Colon (tissue), 2 donors: ENCODE data around the gene LAMTOR1.
"Not testable (repeated sequence)": the region's sequence is repeated elsewhere in the genome, so short reads cannot be mapped to it uniquely, and the experiment has no call there.

Experiments
- FAIRE-seq: peaks from 2 replicates; lab custom pipeline; 2012; peaks lifted over from hg19 to GRCh38; lab: Jason Lieb, UNC
- donor health status: control.
- donor health status: control.

The LAMTOR1 gene

DNA sequence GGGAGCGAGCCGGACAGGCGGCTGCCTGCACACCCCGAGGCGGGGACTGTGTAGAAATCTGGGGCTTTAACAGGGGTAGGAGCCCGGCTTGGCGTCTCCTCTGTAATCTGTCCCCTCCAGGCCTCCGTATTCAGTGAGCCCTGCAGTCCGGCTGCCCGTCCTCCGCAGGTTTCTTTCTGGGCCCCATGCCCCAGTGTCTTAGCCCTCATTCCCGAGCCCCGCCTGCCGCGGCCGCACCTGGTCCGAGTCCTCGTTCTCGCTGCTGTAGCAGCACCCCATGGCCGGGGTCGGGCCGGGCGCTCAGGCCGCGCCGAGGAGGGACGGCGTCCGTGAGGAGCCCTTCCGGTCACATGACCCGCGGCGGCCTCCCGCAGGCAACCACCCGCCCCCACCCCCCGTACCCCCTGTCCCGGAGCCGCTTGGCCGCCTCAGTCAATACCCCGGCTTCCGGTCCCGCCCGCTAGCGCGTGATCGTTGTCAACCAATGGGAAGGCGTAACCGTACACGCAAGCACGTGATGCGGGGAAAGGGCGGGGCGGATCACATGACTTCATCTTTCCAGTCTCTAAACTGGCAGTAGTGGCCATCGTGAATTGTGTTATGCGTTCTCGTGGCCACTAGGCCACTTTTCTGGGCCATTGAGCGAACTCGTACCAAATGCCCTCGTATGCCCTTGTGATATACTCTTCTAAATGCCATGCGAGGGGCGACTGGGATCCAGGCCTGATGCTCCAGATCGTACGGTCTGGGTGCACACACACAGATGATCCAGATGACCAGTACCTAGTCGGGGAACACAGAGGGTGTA, at the start of gene LAMTOR1:
LAMTOR1 (minus strand) TSS at position 352 of the 808 bp plus-strand sequence; CDS start at position 279, 73 bp downstream.
- no peak for FAIRE-seq

DNA sequence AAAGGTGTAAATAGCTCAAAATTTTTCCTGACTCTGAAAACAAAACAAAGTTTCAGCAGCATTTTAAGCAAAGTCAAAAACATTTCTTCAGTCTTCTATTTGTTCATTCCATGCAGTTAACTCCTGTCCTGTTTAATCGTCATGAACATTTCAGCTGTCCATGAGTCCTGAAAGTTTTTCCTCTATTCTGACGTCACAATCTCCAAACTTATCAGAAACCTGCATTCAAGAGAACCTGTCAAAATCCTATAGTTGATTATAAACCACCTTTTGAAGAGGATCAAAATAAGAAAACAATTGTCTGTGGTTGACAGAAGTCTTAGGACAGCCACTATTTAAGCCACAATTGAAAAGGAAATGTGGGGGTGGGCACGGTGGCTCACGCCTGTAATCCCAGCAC, 47.8 kb upstream of the LAMTOR1 start:
- no peak for FAIRE-seq

DNA sequence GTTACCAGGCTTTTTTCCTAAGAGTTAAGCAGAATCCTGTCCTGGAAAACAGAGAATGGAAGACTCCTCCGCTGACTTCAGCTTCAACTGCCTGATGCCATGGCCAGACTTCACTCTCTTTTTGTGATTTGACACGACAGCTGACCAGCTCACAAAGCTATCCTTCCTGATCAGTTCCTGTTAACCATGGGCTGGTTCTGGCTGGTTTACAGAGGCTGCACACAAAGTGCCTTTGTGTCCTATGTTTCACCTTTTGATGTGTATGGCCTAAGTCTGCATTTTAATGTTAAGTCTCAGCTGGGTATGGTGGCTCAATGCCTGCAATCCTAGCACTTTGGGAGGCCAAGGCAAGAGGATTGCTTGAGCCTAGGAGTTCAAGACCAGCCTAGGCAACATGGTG, 43.5 kb upstream of the LAMTOR1 start:
- FAIRE-seq = no peak

DNA sequence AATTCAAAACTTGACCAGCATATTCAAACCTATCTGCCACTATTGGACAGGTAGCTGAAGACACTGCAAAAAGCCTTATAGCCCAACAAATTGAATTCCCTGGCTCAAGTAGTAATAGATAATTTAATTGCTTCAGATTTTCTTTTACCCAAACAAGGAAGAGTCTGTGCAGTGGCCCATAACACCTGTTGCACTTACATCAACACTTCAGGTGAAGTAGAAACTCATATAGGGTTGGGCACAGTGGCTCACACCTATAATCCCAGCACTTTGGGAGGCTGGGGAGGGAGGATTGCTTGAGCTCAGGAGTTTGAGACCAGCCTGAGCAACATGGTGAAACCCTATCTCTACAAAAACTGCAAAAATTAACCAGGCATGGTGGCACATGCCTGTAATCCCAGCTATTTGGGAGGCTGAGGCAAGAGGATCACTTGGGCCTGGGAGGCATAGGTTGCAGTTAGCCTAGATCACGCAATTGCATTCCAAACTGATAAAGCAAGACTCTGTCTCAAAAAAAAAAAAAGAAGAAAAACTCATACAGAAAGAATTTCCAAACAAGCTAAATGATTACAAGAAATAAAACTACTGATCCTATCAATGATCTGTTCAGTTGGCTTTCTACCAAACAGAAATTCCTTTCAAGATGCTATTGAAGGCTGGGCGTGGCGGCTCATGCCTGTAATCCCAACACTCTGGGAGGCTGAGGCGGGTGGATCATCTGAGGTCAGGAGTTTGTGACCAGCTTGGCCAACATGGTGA, 41.9 kb upstream of the LAMTOR1 start:
- FAIRE-seq = no peak

DNA sequence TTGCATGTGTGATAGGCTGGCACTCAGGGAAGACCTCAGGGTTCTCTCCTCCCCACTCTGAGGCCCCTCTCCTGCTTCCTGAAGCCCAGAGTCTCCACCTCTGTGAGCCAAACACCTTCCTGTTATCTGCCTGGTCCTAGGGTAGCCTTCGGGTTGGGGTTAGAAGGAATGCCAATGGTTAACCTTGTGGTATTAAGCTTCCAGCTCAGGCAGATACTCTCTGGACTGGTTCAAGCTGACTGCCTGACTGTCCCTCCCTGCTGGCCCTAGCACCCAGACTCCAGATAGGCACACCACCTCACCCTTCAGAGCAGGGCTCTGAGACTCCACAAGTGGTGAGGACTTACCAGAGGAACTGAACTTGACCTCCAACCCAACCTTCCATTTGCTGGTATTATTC, 39.4 kb upstream of the LAMTOR1 start:
- not testable (repeated sequence) for FAIRE-seq

DNA sequence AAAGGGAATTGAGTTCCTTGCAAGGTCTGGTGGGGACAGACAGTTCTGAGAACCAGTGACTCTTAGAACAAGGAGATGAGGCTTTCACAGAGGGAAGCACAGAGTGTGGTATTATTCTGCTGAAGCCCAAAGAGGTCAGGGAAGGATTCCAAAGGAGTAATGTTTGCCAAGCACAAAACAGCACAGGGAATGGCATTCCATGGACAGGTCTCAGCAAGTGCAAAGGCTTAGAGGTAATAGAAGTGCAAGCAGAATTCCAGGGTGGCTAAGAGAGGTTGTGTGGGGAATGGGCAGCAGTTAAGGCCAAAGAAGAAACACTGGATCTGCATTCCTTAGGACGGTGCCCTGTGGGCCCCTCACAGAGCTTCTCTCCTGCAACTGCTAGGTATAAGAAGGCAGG, 39.0 kb upstream of the LAMTOR1 start:
- not testable (repeated sequence) for FAIRE-seq

DNA sequence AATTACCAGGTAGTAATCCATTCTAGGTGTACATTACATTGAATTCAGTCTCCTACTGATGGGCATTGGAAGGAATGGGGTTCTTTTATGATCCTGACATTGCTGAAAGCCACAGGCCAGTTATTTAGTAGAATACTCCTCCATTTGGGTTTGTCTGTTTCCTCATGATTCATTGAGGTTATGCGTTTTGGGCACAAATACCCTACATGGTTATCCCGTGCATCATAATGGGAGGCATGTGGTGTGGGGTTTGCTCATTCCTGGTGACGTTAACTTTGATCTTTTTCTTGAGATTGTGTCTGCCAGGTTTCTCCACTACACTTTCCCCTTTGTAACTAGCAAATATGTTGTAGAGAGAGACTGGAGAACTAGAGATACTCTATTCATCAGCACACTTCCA, 38.0 kb upstream of the LAMTOR1 start:
- FAIRE-seq = no peak

DNA sequence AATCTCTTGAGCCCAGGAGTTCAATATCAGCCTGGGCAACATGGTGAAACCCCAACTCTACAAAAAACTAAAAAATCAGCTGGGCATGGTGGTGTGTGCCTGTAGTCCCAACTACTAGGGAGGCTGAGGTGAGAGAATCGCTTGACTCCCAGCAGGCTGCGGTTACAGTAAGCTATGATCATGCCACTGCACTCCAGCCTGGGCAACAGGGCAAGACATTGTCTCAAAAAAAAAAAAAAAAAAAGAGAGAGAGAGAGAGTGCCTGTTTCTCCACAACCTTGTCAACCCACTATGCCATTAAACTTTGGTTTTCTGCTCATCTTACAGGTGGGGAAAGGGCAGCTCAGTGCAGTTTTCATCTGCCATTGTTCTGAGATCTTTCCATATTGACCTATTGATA, 37.6 kb upstream of the LAMTOR1 start:
- FAIRE-seq = no peak

DNA sequence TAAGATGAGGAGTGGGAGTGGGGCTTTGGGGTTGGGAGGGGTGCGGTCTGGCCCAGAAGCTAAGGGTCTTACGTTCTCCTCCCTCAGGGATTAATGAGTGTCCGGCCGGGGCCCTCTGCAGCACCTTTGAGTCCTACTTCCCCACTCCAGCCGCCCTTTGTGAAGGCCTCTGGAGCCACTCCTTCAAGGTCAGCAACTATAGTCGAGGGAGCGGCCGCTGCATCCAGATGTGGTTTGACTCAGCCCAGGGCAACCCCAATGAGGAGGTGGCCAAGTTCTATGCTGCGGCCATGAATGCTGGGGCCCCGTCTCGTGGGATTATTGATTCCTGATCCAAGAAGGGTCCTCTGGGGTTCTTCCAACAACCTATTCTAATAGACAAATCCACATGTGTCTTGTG, 36.4 kb upstream of the LAMTOR1 start:
- FAIRE-seq = no peak

DNA sequence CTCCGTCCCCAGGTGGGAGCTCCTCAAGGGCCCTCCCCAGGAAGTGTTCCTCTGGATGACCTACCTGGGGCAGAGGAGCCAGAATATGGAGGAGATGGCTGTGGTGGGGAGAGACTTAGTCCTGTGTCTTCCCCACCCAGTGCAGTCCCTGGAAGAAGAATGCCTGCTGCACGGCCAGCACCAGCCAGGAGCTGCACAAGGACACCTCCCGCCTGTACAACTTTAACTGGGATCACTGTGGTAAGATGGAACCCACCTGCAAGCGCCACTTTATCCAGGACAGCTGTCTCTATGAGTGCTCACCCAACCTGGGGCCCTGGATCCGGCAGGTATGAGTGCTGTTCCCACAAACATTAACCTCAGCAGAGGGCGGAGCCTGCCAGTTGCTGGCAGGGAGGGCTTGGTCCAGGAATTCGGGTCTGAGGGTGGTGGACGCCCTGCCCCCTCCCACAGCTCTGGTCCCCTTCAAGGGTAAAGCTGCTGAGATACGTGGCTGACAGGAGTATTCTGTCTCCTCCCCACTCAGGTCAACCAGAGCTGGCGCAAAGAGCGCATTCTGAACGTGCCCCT, 35.8 kb upstream of the LAMTOR1 start:
- FAIRE-seq = no peak

DNA sequence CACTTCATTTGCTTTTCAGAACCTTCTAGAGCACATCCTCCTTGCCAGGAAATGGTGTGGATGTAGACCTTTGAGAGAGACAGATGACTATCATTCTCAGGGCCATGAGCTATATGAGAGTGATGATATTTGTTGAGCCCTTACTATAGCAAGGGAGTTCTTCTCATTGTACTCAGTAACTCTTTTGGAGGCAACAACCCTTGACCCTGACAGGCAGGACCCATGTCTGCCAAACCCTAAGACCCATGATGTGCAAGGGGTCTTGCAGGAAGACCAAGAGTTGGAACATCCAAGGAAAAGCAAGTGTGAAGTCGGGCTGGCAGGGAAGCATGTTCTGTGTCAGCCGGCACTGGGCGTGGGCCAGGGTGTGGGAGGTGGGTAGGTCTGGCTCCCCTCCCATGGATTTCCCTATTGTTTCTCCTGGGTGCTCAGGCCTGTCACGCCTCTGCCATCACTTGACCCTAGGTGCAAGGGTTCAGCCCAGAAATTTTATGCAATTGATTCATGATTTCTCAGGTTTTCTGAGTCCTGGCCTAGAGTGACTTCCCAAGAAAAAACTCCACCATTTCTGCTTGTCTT, 33.7 kb upstream of the LAMTOR1 start:
- FAIRE-seq = no peak

DNA sequence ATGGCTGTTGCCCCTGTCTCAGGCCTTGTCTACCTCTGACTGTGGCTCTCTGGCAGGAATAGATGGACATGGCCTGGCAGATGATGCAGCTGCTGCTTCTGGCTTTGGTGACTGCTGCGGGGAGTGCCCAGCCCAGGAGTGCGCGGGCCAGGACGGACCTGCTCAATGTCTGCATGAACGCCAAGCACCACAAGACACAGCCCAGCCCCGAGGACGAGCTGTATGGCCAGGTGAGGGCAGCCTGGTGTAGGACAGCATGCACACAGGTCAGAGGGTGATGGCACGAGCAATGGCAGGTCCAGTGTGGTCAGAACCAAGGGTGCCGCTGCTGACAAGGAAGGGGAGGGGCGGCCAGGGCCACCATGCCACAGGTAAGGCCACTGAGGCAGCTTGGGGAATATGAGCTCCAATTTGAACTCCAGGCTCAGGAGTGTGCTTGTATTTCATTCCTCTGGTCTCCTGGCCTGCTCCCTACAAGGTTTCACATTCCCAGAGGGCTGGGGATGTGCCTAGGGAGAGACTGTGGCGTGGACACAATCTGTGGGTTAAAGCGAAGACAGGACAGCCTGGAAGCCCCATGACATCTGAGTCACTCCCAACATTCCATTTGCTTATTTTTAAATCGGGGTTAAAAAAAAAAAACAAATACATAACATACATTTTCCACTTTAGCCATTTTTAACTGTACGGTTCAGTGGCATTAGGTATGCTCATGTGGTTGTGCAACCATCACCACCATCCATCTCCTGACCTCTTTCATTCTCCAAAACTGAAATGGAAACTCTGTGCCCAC, 33.0 kb upstream of the LAMTOR1 start:
- no peak for FAIRE-seq

DNA sequence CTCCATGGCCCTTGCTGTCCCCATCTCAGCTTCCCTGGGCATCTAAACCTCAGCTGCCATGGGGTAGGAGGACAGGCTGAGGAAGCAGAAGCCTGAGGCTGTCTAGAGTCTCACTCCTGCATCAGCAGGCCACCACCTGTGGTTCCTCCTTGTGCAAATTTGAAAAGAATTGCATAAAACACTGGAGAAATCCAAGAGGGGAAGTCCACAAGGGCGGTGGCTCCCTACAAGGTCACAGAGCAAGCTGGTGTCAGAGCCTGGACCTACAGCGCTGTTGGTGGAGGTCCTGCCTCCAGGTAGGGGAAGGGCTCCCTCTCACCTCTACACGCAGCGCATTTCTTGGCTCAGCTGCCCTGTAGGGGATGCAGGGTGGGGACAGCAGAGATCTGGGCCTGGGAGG, 32.4 kb upstream of the LAMTOR1 start, which contains the start of gene FOLR3:
FOLR3 (plus strand) TSS at position 253 of the 400 bp plus-strand sequence. CDS start 228 bp downstream, outside the sequence.
- not testable (repeated sequence) for FAIRE-seq

DNA sequence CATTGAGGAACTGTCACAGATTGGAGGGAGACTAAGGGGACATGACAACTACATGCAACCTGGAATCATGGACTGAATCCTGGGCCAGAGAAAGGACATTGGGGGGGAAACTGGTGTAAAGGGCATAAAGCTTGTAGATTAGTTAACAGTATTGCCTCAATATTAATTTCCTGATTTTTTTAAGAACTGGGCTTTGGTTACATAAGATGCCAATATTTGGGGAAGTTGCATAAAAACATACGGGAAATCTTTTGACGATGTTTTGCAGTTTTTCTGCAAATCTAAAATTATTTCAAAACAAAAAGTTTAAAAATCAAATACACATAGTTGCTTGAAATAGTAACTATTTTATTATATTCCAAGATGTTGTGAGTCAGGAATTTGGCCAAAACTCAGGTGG, 29.5 kb upstream of the LAMTOR1 start:
- no peak for FAIRE-seq

DNA sequence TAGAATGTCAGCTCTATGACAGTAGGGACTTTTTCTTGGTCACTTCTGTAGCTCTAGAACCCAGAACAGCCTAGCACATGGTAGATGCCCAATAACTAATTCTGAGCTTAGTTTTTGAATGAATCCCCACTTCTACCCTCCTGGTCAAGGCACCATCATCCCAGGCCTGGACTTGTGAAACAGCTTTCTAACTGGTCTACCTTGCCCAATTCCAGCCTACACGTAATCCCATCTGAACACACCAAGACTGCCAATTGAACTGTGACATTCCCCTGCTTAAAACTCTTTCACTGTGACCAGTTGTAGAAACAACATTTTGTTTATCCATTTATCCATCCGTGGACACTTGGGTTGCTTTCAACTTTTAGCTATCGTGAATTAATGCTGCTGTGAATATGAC, 26.3 kb upstream of the LAMTOR1 start:
- FAIRE-seq = no peak

DNA sequence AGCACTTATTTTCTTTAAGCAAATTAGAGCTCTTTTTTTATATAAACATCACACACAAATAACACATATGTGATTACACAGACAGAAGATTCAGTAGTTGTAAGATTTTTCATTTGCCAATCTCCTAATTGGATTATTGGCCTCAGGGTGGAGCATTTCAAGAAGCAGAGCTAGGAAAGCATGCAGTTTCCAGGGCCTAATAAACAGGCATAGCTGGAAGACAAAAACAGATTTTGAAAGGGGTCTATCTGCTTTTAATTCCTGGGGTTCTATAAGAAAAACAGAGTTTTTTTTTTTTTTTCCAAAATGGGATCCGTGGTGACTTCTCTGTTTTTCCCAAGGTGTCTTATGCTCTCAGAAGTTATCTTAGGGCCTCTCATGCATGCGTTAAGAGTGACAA, 24.8 kb upstream of the LAMTOR1 start:
- FAIRE-seq = no peak

DNA sequence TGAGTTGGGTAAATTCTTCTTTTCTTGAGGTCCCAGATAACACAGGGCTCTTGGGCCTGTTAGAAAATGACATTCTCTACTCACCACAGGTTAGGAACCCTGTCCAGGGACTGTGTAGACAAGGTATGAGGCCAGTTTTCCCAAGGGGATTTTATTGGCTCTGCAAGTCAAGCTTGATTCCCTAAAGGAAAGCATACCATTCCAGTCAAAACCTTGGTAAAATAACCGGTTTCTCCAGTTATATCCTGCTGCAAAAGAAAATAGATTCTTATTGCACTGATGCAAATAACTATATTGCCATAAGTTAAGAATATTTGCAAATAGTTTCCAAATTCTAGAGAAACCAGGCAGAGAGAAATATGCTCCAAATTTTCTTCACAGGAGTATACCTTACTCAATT, 22.9 kb upstream of the LAMTOR1 start:
- FAIRE-seq = no peak

DNA sequence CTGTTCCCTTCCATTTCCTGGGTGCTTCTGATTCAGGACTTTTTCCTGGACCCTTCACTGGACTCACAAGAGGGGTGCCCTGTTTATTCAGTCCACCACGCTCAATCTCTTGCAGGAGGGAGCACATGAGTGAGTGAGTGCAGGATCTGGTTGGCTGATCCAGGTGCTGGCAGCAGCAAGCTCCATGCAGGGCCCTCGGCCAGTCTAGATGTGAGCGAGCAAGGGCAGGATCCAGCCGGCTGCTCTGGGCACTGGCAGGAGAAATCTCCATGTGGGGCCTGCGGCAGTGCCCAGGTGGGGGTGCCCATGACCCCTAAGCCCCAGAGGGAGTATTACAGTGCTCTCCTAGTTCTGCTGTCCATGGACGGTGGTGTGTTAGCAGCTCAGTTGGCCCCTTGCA, 20.9 kb upstream of the LAMTOR1 start:
- FAIRE-seq = no peak

DNA sequence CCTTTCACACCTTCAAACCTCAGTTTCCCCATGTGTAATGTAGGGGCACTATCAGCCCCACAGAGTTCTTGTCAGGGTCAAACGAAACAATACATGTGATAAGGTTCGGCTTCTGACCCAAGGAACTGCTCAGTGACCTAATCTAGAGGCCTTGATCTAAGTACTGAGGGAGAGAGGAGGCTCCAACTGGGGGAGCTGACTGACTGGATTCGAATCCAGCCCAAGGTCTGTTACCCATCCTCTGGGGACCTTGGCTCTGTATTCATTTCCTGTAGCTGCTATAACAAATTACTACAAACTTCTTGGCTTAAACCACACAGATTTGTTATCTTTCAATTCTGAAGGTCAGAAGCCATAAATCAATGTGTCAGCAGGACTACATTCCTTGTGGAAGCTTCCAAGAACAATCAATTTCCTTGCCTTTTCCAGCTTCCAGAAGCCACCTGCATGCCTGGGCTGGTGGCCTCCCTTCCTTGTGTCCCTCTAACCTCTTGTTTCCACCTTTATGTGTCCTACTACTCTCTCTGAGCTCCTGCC, 20.1 kb upstream of the LAMTOR1 start:
- FAIRE-seq = no peak

DNA sequence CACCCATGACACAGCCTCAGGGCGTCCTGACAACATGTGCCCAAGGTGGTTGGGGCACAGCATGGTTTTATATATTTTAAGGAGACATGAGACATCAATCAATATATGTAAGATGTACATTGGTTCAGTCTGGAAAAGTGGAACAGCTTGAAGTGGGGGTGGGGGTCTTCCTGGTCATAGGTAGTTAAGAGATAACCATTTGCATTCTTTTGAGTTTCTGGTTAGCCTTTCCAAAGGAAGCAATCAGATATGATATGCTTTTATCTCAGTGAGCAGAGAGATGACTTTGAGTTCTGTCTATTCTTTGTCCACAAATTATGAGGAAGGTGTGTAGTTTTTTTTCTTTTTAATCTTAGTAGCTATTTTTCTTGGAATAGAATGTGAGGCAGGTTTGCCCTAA, 19.5 kb upstream of the LAMTOR1 start:
- no peak for FAIRE-seq

DNA sequence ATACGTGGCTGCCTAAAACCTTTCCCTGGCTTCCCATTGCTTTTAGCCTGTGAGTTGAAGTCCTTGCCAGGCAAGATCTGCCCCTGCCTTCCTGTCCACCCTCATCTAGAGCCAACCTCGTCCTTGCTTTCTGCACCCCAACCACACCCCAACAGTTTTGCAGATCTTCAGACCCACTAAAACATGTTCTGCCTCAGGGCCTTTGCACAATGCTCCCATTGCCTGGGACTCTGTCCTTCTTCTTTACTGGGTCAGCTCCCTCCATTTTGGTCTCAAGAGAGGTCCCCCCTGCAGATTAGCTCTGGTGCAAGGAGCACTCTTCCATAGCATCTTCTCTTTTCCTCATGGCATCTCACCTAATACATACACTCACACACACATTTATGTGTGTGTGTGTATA, 17.8 kb upstream of the LAMTOR1 start:
- no peak for FAIRE-seq

DNA sequence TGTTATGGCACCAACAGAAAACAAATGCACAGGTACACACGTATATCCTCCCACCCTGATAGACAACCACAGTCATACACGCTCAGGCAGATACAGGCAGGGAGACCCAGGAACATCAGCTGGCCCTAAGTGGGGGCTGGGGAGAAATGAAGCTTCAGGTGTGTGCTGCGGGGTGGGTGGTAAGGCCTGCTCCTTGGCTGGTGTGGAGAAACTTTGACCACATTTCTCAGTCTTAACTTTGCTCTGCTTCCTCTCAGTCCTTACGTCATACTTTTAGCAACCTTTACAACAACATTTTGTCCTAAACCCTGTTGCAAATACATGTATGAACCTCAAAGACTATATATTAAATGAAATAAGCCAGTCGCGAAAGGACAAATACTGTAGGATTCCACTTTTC, 16.1 kb upstream of the LAMTOR1 start:
- no peak for FAIRE-seq
